Thymus (tissue), 11 donors: Measurements from ENCODE around the gene ZNF780A. TPM values are rescaled to one million over a fixed set of nuclear protein-coding genes. Genes with fewer than 3 reads are reported as not detected.
"Not testable (repeated sequence)": the region's sequence is repeated elsewhere in the genome, so short reads cannot be mapped to it uniquely, and the experiment has no call there.

ENCODE experiments used
- DNase-seq, 9 donors: peaks; one replicate each; pipeline ENCODE4 v3.0.0-alpha.2; 2013; ENCODE audit warnings: low spot score in 9 of 9, low read depth in 6 of 9, missing footprints in 1 of 9
- H3K27ac ChIP-seq, 2 donors: one replicate each; pipeline ENCODE4 v1.5.1; 2013; ENCODE audit warnings: control low read depth in 1 of 2, low read depth in 1 of 2, low read length in 1 of 2, mild to moderate bottlenecking in 1 of 2, moderate library complexity in 1 of 2
- H3K27me3 ChIP-seq, 2 donors: one replicate each; pipeline ENCODE4 v1.5.1; 2013; ENCODE audit warnings: low read length in 1 of 2; ENCODE audit not compliant: control insufficient read depth in 2 of 2, insufficient read depth in 1 of 2
- H3K36me3 ChIP-seq, 2 donors: one replicate each; pipeline ENCODE4 v1.5.1; 2013; ENCODE audit warnings: low read length in 1 of 2, mild to moderate bottlenecking in 1 of 2, moderate library complexity in 1 of 2; ENCODE audit not compliant: control insufficient read depth in 2 of 2, insufficient read depth in 2 of 2
- H3K4me1 ChIP-seq, 2 donors: one replicate each; pipeline ENCODE4 v1.5.1; 2013; ENCODE audit warnings: low read length in 2 of 2; ENCODE audit not compliant: control insufficient read depth in 2 of 2, insufficient read depth in 2 of 2
- H3K4me3 ChIP-seq, 2 donors: one replicate each; pipeline ENCODE4 v1.5.1; 2013; ENCODE audit warnings: low read length in 2 of 2, control low read depth in 1 of 2, mild to moderate bottlenecking in 1 of 2
- H3K9me3 ChIP-seq, 2 donors: one replicate each; pipeline ENCODE4 v1.5.1; 2013; ENCODE audit warnings: low read length in 1 of 2, mild to moderate bottlenecking in 1 of 2; ENCODE audit not compliant: control insufficient read depth in 2 of 2, insufficient read depth in 1 of 2
- WGBS: extraction: QIAGEN DNeasy Blood & Tissue Kit; methylation state at CpG from one replicate; pipeline ENCODE4 v1.1.7; 2013; 5-methylcytosine and 5-hydroxymethylcytosine counted together
- polyA plus RNA-seq: library from polyadenylated mRNA; stranded (reverse); fragments of 200-250 nt; gene quantifications from one replicate; pipeline ENCODE4 v1.2.3, GENCODE V29; 2013
- total RNA-seq: library from RNA; stranded (reverse); fragments of 120-200 nt; gene quantifications from one replicate; pipeline ENCODE4 v1.2.4, GENCODE V29; 2013
- donor health status: healthy.

Gene ZNF780A
- total and polyA plus RNA-seq, 2 donors = 13.2 to 30.0 TPM

DNA sequence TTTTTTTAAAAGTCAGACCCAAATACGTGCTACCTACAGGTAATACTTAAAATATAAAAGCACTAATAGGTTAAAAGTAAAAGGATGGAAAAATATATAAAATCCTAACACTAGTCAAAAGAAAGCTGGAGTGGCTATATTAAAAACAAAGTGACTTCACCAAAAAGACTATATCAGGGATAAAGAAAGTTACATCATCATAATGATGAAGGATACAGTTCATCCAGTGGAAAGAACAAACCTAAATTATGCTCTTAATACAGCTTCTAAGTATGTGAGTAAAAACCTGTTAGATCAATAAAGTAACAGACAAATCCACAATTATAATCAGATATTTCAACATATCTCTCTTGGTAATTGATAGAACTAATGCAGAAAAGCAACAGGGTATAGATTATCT lies 33.6 kb downstream of the ZNF780A start:
- Histone ChIP-seq H3K4me1 (peaks cover 11 to 13% of the 10 kb centered on the region in 2 donors), H3K27ac (no peak overlapping the region), H3K27me3 (no peaks in the 10 kb centered on the region), H3K36me3 (no peaks in the 10 kb centered on the region), H3K4me3 (no peak overlapping the region), H3K9me3 (no peaks in the 10 kb centered on the region)
- 86% methylated on average over 1 of the region's 1 CpG for WGBS
- no peak for DNase-seq

DNA sequence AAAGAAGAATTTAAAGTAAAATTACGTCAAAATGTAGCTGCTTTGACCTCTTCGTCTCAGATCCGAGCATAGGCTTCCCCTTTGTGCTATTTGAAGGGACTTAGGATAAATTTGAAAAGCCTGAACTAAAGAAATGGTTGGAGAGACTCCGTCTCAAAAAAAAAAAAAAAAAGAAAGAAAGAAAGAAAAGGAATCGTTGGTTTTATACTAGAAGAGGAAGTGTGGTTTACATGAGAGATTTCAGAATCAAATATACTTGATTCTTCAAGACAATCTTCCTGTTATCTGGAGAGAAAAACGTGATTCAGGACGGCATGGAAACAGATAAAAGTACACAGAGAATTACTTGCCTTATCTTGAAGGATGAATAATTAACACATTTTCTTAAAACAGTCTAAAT lies 34.2 kb downstream of the ZNF780A start:
- Histone ChIP-seq H3K4me3 (peak overlapping the region; percentile 66 to 93), H3K4me1 (peaks cover 11 to 13% of the 10 kb centered on the region in 2 donors), H3K27ac (peak overlapping the region; percentile 77 to 88), H3K27me3 (no peaks in the 10 kb centered on the region), H3K36me3 (no peaks in the 10 kb centered on the region), H3K9me3 (no peaks in the 10 kb centered on the region)
- WGBS = 1% methylated on average over 7 of the region's 7 CpGs
- no peak for DNase-seq

DNA sequence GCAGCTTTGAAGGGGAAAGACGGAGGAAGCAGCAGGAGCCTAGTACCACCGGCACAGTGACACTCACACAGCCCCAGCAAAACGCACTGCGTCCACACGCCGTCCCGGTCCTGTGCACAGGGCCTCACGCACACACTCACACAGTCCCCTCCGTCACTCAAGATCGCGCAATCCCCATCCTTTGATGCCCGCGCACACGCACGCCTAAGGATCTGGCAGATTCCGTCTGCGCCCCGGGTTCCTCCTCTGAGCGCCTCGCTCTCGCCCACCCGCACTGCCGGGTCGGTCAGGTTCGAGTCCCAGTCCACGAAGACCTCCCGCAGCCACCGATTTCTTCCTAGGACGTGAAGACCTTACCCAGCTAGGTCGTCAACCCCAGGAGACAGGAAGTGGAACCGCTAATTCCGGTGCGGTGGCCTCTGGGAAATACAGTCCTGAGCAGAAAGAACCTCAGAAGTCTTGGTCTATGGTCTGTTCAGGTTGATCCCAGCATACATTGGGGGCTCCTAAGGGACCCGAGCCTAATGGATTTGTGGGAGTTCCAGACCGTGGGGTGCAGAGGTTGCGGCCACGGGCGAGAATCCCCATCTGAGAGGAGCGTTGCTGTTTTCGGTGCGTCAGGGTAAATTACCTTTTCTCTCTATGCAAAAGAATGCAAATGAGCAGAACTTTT lies 34.8 kb downstream of the ZNF780A start, which contains the start of gene ZNF780B:
ZNF780B (minus strand) TSS at position 400 of the 673 bp plus-strand sequence. CDS start 5,899 bp downstream, outside the sequence.
- under 1% methylated on average over 41 of the region's 41 CpGs for WGBS
- Histone ChIP-seq H3K27me3 (no peaks in the 10 kb centered on the region), H3K27ac (peak within 1 kb of the TSS; percentile 77 to 88), H3K36me3 (no peaks in the 10 kb centered on the region), H3K4me1 (peaks cover 11 to 13% of the 10 kb centered on the region in 2 donors), H3K4me3 (peak within 1 kb of the TSS; percentile 66 to 93), H3K9me3 (no peaks in the 10 kb centered on the region)
- peak; percentile 51 to 88 (median 72) for DNase-seq

DNA sequence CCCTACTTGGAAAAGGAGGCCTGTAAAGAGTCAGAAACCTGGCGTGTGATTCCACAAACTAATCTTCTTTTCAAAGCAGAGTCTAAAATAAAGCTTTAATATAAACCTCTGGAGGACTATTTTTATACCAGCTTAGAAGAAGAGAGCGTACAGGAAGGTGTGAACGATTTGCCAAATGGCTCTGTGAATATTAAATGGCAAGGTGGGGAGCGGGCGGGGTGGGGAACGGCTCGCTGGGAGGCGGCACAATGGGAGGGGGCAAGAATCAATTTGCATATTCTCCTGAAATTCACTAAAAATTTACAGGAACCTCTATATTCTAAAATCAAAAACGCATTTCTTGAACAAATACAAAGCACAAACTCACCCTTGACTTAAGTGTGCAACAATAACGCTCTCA lies 35.7 kb downstream of the ZNF780A start:
- no peaks in the 10 kb centered on the region for H3K27me3 ChIP-seq
- 62% methylated on average over 10 of the region's 10 CpGs for whole genome bisulfite sequencing
- peak overlapping the region; percentile 66 to 93 for H3K4me3 ChIP-seq
- peaks cover 0 to 4% of the 10 kb centered on the region in 2 donors for H3K9me3 ChIP-seq
- peaks cover 0 to 5% of the 10 kb centered on the region in 2 donors for H3K36me3 ChIP-seq
- DNase-seq = no peak
- H3K4me1 ChIP-seq = peaks cover 11 to 13% of the 10 kb centered on the region in 2 donors
- H3K27ac ChIP-seq = no peak overlapping the region

DNA sequence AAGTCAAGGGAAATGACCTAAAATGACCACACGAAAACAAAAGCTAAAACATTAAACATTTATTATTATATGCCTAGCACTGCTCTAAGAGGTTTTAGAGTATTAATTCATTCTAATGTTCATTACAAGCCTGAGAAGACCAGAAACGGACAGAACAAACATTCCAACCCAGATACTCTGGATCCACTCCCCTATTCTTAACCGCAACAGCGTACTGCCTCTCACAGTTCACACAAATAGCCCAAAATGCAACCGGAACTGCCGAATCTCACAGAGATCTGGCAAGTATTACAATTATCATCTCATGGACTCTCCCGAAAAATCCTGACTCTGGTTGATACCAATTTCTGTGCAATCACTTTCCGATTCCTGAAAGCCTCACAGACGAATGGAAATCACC lies 36.1 kb downstream of the ZNF780A start:
- H3K36me3 ChIP-seq = peaks cover 1 to 7% of the 10 kb centered on the region in 2 donors
- H3K4me1 ChIP-seq = peaks cover 11 to 13% of the 10 kb centered on the region in 2 donors
- no peak overlapping the region for H3K27ac ChIP-seq
- peaks cover 0 to 4% of the 10 kb centered on the region in 2 donors for H3K9me3 ChIP-seq
- 98% methylated on average over 9 of the region's 9 CpGs for WGBS
- H3K4me3 ChIP-seq = no peak overlapping the region
- DNase-seq = no peak
- H3K27me3 ChIP-seq = no peaks in the 10 kb centered on the region

DNA sequence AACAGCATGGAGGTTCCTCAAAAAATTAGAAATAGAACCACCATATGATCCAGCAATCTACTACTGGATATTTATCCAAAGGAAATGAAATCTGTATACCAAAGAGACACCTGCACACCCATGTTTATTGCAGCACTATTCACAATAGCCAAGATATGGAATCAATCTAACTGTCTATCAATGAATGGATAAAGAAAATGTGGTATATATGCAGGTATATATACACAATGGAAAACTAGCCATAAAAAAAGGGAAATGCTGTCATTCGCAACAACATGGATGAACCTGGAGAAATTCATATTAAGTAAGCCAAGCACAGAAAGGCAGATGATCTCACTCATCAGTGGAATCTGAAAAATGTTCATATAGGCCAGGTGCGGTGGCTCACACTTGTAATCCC lies 37.3 kb downstream of the ZNF780A start:
- Histone ChIP-seq H3K4me1 (peaks cover 11 to 13% of the 10 kb centered on the region in 2 donors), H3K9me3 (peaks cover 0 to 4% of the 10 kb centered on the region in 2 donors)
- 97% methylated on average over 2 of the region's 2 CpGs for WGBS

DNA sequence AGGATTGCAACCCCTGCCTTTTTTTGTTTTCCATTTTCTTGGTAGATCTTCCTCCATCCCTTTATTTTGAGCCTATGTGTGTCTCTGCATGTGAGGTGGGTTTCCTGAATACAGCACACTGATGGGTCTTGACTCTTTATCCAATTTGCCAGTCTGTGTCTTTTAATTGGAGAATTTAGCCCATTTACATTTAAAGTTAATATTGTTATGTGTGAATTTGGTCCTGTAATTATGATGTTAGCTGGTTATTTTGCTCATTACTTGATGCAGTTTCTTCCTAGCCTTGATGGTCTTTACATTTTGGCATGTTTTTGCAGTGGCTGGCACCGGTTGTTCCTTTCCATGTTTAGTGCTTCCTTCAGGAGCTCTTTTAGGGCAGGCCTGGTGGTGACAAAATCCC lies 49.0 kb downstream of the ZNF780A start:
- H3K4me1 ChIP-seq, H3K27me3 ChIP-seq, DNase-seq, H3K4me3 ChIP-seq, H3K27ac ChIP-seq: not testable (repeated sequence)
- peaks cover 15 to 21% of the 10 kb centered on the region in 2 donors for H3K36me3 ChIP-seq
- WGBS = 94% methylated on average over 1 of the region's 1 CpG
- H3K9me3 ChIP-seq = peaks cover 0 to 14% of the 10 kb centered on the region in 2 donors

More for the DNA sequence above, 37.3 kb downstream of the ZNF780A start:
- H3K27me3 ChIP-seq = no peaks in the 10 kb centered on the region
- peaks cover 11 to 13% of the 10 kb centered on the region in 2 donors for H3K36me3 ChIP-seq
- H3K27ac ChIP-seq = no peak overlapping the region
- no peak overlapping the region for H3K4me3 ChIP-seq
- no peak for DNase-seq

DNA sequence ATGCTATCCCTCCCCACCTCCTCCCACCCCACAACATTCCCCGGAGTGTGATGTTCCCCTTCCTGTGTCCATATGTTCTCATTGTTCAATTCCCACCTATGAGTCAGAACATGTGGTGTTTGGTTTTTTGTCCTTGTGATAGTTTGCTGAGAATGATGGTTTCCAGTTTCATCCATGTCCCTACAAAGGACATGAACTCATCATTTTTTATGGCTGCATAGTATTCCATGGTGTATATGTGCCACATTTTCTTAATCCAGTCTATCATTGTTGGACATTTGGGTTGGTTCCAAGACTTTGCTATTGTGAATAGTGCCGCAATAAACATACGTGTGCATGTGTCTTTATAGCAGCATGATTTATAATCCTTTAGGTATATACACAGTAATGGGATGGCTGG lies 52.7 kb downstream of the ZNF780A start:
- not testable (repeated sequence) for H3K36me3 ChIP-seq, H3K9me3 ChIP-seq, H3K27ac ChIP-seq, H3K4me1 ChIP-seq, H3K27me3 ChIP-seq, DNase-seq, H3K4me3 ChIP-seq
- 99% methylated on average over 3 of the region's 3 CpGs for WGBS

DNA sequence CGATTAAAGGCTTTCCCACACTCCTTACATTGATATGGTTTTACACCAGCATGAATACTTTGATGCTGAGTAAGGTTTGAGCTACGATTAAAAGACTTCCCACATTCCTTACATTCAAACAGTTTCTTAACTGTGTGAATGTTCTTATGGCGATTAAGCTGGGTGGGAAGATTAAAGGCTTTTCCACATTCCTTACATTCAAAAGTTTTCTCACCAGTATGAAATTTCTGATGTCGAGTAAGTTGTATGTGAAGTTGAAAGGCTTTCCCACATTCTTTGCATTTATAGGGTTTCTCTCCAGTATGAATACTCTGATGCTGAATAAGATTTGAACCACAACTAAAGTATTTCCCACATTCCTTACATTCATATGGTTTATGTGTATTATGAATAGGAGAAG lies 54.7 kb downstream of the ZNF780A start:
- Histone ChIP-seq H3K9me3 (peaks cover 3 to 12% of the 10 kb centered on the region in 2 donors), H3K27me3 (no peaks in the 10 kb centered on the region), H3K27ac (no peak overlapping the region), H3K4me3 (no peak overlapping the region), H3K36me3 (no peaks in the 10 kb centered on the region), H3K4me1 (no peaks in the 10 kb centered on the region)
- 98% methylated on average over 4 of the region's 4 CpGs for WGBS
- no peak for DNase-seq
